ENCODE results near the gene CARNS1. TPM values are rescaled to one million over a fixed set of nuclear protein-coding genes. Genes with fewer than 3 reads are reported as not detected.

Gene CARNS1
- total RNA-seq, 1 experiment from 2014 or later, result 1.1 TPM

DNA sequence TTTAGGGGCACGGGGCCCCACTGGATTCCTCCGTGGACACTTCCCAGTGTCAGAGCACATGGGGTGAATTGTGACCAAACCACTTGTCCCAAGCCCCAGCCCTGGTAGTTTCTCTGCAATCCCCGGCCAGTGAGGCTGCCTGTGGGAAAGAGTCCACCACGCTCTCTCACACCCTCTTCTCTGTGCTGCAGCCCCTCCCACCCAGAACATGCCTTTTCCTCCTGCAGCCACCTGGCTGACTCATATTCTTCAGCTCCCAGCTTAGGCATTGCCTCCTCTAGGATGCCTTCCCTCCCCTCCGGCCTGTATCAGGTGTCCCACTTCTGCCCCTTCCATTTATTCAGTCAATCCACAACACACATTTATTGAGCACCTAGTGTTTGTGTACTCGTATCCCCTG, 7.4 kb downstream of the CARNS1 start:
- Mint-ChIP-seq H3K36me3 (ENCODE audit: insufficient read depth in 1 of 3, low read depth in 3 of 3) (peaks cover 0 to 1% (median 0%) of the 10 kb centered on the region in 3 experiments; a peak in 1 of 7 replicates), H3K9me3 (no peaks in the 10 kb centered on the region), H3K4me3 (peak overlapping the region in 1 of 2 experiments; percentile 56; a peak in 3 of 5 replicates), H3K4me1 (peaks cover 18 to 22% of the 10 kb centered on the region in 2 experiments), H3K27ac (peak overlapping the region in 1 of 3 experiments; percentile 29; a peak in 2 of 7 replicates), H3K27me3 (ENCODE audit: low read depth) (peaks cover 14% of the 10 kb centered on the region)
- H4K20me1 ChIP-seq (ENCODE audit: control insufficient read depth, insufficient read depth, insufficient read length), result no peaks in the 10 kb centered on the region
- H3K18ac ChIP-seq (ENCODE audit: insufficient read length, low read depth, low read length), result no peak overlapping the region
- no peak overlapping the region; the same call in 1 of the 2 replicates for H3K14ac ChIP-seq (ENCODE audit: insufficient read depth, low read length)
- H3K4me2 ChIP-seq (ENCODE audit: insufficient read depth, insufficient read length, low read length), result no peak overlapping the region
- no peak overlapping the region for H3K27ac ChIP-seq (ENCODE audit: insufficient read length, low read depth, low read length)
- TF ChIP-seq, protein P1, sequence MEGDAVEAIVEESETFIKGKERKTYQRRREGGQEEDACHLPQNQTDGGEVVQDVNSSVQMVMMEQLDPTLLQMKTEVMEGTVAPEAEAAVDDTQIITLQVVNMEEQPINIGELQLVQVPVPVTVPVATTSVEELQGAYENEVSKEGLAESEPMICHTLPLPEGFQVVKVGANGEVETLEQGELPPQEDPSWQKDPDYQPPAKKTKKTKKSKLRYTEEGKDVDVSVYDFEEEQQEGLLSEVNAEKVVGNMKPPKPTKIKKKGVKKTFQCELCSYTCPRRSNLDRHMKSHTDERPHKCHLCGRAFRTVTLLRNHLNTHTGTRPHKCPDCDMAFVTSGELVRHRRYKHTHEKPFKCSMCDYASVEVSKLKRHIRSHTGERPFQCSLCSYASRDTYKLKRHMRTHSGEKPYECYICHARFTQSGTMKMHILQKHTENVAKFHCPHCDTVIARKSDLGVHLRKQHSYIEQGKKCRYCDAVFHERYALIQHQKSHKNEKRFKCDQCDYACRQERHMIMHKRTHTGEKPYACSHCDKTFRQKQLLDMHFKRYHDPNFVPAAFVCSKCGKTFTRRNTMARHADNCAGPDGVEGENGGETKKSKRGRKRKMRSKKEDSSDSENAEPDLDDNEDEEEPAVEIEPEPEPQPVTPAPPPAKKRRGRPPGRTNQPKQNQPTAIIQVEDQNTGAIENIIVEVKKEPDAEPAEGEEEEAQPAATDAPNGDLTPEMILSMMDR (conservative IDR thresholded peaks at IDR 0.05), result no peak
- no peak overlapping the region for H4K8ac ChIP-seq (replicated peaks; ENCODE audit: insufficient read length, low read depth, low read length)
- no peaks in the 10 kb centered on the region for H3K27me3 ChIP-seq (ENCODE audit: insufficient read depth, low read length)
- H2AFZ ChIP-seq (ENCODE audit: low read length), result no peak overlapping the region
- no peaks in the 10 kb centered on the region for H3K4me1 ChIP-seq (ENCODE audit: insufficient read depth, low read length)
- H3K79me2 ChIP-seq (ENCODE audit: insufficient read depth, low read length), result no peaks in the 10 kb centered on the region
- H3K4ac ChIP-seq (ENCODE audit: low read depth, low read length), result no peak overlapping the region
- no peaks in the 10 kb centered on the region for H3K9me3 ChIP-seq (ENCODE audit: control insufficient read depth, low read depth, low read length)
- H2BK12ac ChIP-seq (ENCODE audit: insufficient read length, low read depth, low read length), result no peak overlapping the region
- no peak overlapping the region for H2BK20ac ChIP-seq (ENCODE audit: low read depth, low read length, poor library complexity, severe bottlenecking)
- no peak overlapping the region for H3K9ac ChIP-seq (ENCODE audit: extremely low read depth, insufficient read length, low read length)
- H4K5ac ChIP-seq (ENCODE audit: insufficient read length, low read depth, low read length), result no peak overlapping the region
- H3K79me1 ChIP-seq (ENCODE audit: insufficient read depth, low read depth, low read length, poor library complexity, severe bottlenecking), result no peaks in the 10 kb centered on the region
- H3T11ph ChIP-seq (ENCODE audit: low read length), result no peak overlapping the region
- H3K56ac ChIP-seq (ENCODE audit: insufficient read length, low read depth, low read length), result no peak overlapping the region
- H2AK5ac ChIP-seq (ENCODE audit: insufficient read length, low read length), result no peak overlapping the region
- no peak overlapping the region for H4K91ac ChIP-seq (ENCODE audit: insufficient read length, low read depth, low read length)
- H2BK5ac ChIP-seq (ENCODE audit: insufficient read length, low read length), result no peak overlapping the region
- H2BK120ac ChIP-seq (ENCODE audit: low read depth, low read length, poor library complexity, severe bottlenecking), result no peak overlapping the region
- no peaks in the 10 kb centered on the region for H3K23me2 ChIP-seq (ENCODE audit: insufficient read length, low read depth, low read length, poor library complexity, severe bottlenecking)
- H2BK15ac ChIP-seq (ENCODE audit: low read depth, low read length), result no peak overlapping the region
- H3K23ac ChIP-seq (ENCODE audit: insufficient read length, low read depth, low read length), result no peak overlapping the region
- no CpG with 5 or more reads among the region's 6 CpGs for WGBS (ENCODE audit: extremely low coverage, insufficient read length, low lambda C conversion rate)
- DNase-seq, result peak; percentile 57
